ENCODE measurements around the gene PEX14.

Gene PEX14

DNA sequence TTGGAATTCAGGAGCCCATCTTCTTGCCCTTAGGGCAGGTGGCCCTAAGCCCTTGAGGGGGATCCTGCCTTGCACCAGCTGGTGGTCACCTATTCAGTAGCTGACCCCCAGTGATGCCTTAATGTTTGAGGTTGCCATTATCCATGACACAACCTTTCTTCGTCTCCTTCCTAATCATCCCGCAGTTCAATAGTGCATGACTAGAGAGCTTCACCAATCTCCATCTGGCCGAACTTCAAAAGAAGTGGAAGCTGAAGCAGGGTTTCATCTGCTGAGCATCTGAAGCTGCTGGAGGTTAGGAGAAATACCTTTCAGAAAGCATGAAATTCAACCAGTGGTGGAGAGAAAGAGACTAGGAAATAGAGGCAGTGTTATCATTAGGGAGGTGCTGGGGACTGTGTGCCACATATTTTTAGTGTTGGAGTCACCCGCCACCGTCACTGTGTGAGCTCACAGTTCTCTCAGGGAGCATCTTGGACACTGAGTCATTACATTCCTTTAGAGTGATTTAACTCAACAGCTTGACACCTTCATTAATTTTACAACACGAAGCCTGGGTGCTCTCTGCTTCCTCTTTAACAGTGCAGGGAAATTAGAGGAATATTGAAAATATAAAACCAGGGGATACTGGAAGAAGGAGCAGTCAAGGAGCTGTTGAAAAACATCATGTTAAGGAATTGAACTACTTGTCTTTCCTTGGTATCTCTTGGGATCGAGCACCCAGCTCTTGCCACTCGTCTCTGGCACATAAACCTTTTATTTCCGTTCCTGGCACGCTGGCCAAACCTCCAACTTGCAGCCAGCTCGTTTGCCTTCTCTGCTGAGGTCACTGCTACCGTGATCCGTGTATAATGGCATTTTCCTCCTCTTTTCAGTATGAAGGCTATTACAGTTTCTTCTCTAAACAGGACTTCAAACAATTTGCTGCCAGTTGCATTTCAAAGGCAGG, 53.6 kb downstream of the PEX14 start:
- Histone ChIP-seq H3K27me3 (ENCODE audit: control insufficient read depth in 2 of 2, insufficient read depth in 2 of 2, low read length in 2 of 2) (no peaks in the 10 kb centered on the region), H3K4me3 (ENCODE audit: low read length in 2 of 2) (no peak overlapping the region), H3K27ac (ENCODE audit: low read depth in 2 of 2, low read length in 2 of 2) (no peak overlapping the region), H3K36me3 (ENCODE audit: control insufficient read depth in 2 of 2, insufficient read depth in 2 of 2, low read length in 2 of 2) (peaks cover 0 to 2% of the 10 kb centered on the region in 2 donors), H3K4me1 (ENCODE audit: control insufficient read depth in 2 of 2, insufficient read depth in 2 of 2, low read length in 2 of 2) (no peaks in the 10 kb centered on the region), H3K9me3 (ENCODE audit: control insufficient read depth in 2 of 2, low read length in 2 of 2) (no peaks in the 10 kb centered on the region), H3K9ac (ENCODE audit: low read depth in 1 of 2, low read length in 2 of 2) (no peak overlapping the region)

DNA sequence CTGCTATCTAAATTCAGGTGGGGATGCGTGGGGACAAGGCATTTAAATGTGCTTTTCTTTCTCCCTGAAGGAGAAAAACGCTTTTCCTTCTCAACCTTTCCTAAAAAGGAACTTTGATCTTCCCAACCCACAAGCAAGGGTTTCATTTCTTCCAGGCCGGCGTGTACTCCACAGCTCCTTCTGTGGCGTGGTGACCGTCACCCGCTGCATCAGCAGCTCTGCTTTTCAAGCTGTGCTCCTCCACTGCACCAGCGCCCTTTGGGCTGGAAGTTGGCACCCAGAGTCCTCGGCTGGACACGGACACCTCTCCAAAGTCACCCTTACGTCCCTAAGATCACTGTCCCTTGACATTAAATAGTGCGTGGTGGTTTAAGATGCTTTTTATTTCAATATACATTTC, 54.3 kb downstream of the PEX14 start:
- Histone ChIP-seq H3K9me3 (ENCODE audit: control insufficient read depth in 2 of 2, low read length in 2 of 2) (no peaks in the 10 kb centered on the region), H3K27ac (ENCODE audit: low read depth in 2 of 2, low read length in 2 of 2) (no peak overlapping the region), H3K4me3 (ENCODE audit: low read length in 2 of 2) (no peak overlapping the region), H3K9ac (ENCODE audit: low read depth in 1 of 2, low read length in 2 of 2) (no peak overlapping the region), H3K27me3 (ENCODE audit: control insufficient read depth in 2 of 2, insufficient read depth in 2 of 2, low read length in 2 of 2) (no peaks in the 10 kb centered on the region), H3K36me3 (ENCODE audit: control insufficient read depth in 2 of 2, insufficient read depth in 2 of 2, low read length in 2 of 2) (peaks cover 0 to 2% of the 10 kb centered on the region in 2 donors), H3K4me1 (ENCODE audit: control insufficient read depth in 2 of 2, insufficient read depth in 2 of 2, low read length in 2 of 2) (no peaks in the 10 kb centered on the region)

- Histone ChIP-seq H3K9ac (ENCODE audit: low read depth in 1 of 2, low read length in 2 of 2) (no peak overlapping the region), H3K36me3 (ENCODE audit: control insufficient read depth in 2 of 2, insufficient read depth in 2 of 2, low read length in 2 of 2) (no peaks in the 10 kb centered on the region), H3K4me1 (ENCODE audit: control insufficient read depth in 2 of 2, insufficient read depth in 2 of 2, low read length in 2 of 2) (no peaks in the 10 kb centered on the region), H3K4me3 (ENCODE audit: low read length in 2 of 2) (no peak overlapping the region), H3K27me3 (ENCODE audit: control insufficient read depth in 2 of 2, insufficient read depth in 2 of 2, low read length in 2 of 2) (no peaks in the 10 kb centered on the region), H3K27ac (ENCODE audit: low read depth in 2 of 2, low read length in 2 of 2) (no peak overlapping the region), H3K9me3 (ENCODE audit: control insufficient read depth in 2 of 2, low read length in 2 of 2) (no peaks in the 10 kb centered on the region)
Measured at GRCh38 chr1:10529765-10530164, 55.0 kb downstream of the PEX14 start.

- no peak overlapping the region for H3K9ac ChIP-seq (ENCODE audit: low read depth in 1 of 2, low read length in 2 of 2)
- no peak overlapping the region for H3K4me3 ChIP-seq (ENCODE audit: low read length in 2 of 2)
- no peak overlapping the region for H3K27ac ChIP-seq (ENCODE audit: low read depth in 2 of 2, low read length in 2 of 2)
- no peaks in the 10 kb centered on the region for H3K36me3 ChIP-seq (ENCODE audit: control insufficient read depth in 2 of 2, insufficient read depth in 2 of 2, low read length in 2 of 2)
- H3K9me3 ChIP-seq (ENCODE audit: control insufficient read depth in 2 of 2, low read length in 2 of 2), result no peaks in the 10 kb centered on the region
- H3K4me1 ChIP-seq (ENCODE audit: control insufficient read depth in 2 of 2, insufficient read depth in 2 of 2, low read length in 2 of 2), result no peaks in the 10 kb centered on the region
- no peaks in the 10 kb centered on the region for H3K27me3 ChIP-seq (ENCODE audit: control insufficient read depth in 2 of 2, insufficient read depth in 2 of 2, low read length in 2 of 2)
Measured at GRCh38 chr1:10530281-10530740, 55.6 kb downstream of the PEX14 start.

DNA sequence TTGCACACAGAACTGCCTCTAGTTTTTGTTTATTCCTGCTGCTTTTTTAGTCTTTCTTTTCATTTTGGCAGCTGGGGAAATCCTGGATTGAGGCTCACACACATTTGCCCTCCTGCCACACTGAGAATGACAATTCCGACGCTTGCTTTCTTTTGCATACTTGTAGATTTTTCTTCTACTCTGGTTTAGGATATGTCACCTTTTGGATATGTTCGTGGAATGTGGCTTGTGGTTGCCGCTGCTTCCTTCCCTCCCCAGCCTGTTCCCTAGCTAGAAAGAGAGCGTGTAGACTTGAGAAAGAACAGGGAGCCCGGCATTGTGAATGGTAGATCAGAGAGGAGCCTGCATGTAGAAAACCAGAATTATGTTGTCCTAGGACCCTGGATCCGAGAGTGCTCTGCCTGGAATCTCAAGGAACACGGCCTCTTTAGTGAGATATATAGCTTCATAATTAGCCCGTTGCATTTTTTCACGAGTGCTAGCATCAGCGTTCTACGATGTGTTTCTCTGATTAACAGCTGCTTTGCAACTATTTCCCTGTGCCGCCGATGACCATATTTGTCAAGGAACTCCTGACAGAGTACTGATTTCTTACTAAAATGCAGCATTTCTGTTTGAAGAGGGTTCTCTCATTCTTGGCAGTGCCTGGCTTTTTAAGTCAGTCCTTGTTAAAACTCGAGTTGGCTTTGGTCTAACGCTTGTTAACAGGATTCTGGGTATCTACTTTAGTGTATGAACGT, 56.2 kb downstream of the PEX14 start:
- H3K27ac ChIP-seq (ENCODE audit: low read depth in 2 of 2, low read length in 2 of 2), result no peak overlapping the region
- no peaks in the 10 kb centered on the region for H3K4me1 ChIP-seq (ENCODE audit: control insufficient read depth in 2 of 2, insufficient read depth in 2 of 2, low read length in 2 of 2)
- no peaks in the 10 kb centered on the region for H3K36me3 ChIP-seq (ENCODE audit: control insufficient read depth in 2 of 2, insufficient read depth in 2 of 2, low read length in 2 of 2)
- H3K4me3 ChIP-seq (ENCODE audit: low read length in 2 of 2), result no peak overlapping the region
- H3K27me3 ChIP-seq (ENCODE audit: control insufficient read depth in 2 of 2, insufficient read depth in 2 of 2, low read length in 2 of 2), result no peaks in the 10 kb centered on the region
- no peaks in the 10 kb centered on the region for H3K9me3 ChIP-seq (ENCODE audit: control insufficient read depth in 2 of 2, low read length in 2 of 2)
- H3K9ac ChIP-seq (ENCODE audit: low read depth in 1 of 2, low read length in 2 of 2), result no peak overlapping the region

DNA sequence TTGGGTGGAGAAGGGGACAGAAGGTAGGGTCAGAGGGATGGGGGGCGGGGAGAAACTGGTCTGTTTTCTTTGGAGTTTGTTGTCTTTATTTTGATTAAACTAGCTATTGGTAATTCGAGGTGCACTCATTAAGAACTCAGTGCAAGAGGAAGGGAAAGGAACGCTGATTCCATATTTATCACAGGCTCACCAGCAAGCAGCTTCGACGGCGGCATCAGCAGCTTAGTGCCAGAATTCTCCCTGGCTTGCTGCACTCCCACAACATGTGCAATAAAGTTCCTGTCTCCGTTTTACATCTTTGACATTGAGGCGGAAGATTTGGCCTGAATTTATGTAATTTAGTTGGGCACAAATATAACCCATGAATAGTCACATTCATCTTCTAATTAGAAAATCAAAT, 57.6 kb downstream of the PEX14 start:
- Histone ChIP-seq H3K4me1 (ENCODE audit: control insufficient read depth in 2 of 2, insufficient read depth in 2 of 2, low read length in 2 of 2) (no peaks in the 10 kb centered on the region), H3K9me3 (ENCODE audit: control insufficient read depth in 2 of 2, low read length in 2 of 2) (no peaks in the 10 kb centered on the region), H3K27ac (ENCODE audit: low read depth in 2 of 2, low read length in 2 of 2) (no peak overlapping the region), H3K27me3 (ENCODE audit: control insufficient read depth in 2 of 2, insufficient read depth in 2 of 2, low read length in 2 of 2) (no peaks in the 10 kb centered on the region), H3K4me3 (ENCODE audit: low read length in 2 of 2) (no peak overlapping the region), H3K9ac (ENCODE audit: low read depth in 1 of 2, low read length in 2 of 2) (no peak overlapping the region), H3K36me3 (ENCODE audit: control insufficient read depth in 2 of 2, insufficient read depth in 2 of 2, low read length in 2 of 2) (peaks cover 4% of the 10 kb centered on the region in 2 donors)

- no peaks in the 10 kb centered on the region for H3K27me3 ChIP-seq (ENCODE audit: control insufficient read depth in 2 of 2, insufficient read depth in 2 of 2, low read length in 2 of 2)
- H3K36me3 ChIP-seq (ENCODE audit: control insufficient read depth in 2 of 2, insufficient read depth in 2 of 2, low read length in 2 of 2), result peaks cover 4% of the 10 kb centered on the region in 2 donors
- H3K27ac ChIP-seq (ENCODE audit: low read depth in 2 of 2, low read length in 2 of 2), result no peak overlapping the region
- no peak overlapping the region for H3K9ac ChIP-seq (ENCODE audit: low read depth in 1 of 2, low read length in 2 of 2)
- no peaks in the 10 kb centered on the region for H3K4me1 ChIP-seq (ENCODE audit: control insufficient read depth in 2 of 2, insufficient read depth in 2 of 2, low read length in 2 of 2)
- no peak overlapping the region for H3K4me3 ChIP-seq (ENCODE audit: low read length in 2 of 2)
- no peaks in the 10 kb centered on the region for H3K9me3 ChIP-seq (ENCODE audit: control insufficient read depth in 2 of 2, low read length in 2 of 2)
Measured at GRCh38 chr1:10534519-10534918, 59.8 kb downstream of the PEX14 start.

DNA sequence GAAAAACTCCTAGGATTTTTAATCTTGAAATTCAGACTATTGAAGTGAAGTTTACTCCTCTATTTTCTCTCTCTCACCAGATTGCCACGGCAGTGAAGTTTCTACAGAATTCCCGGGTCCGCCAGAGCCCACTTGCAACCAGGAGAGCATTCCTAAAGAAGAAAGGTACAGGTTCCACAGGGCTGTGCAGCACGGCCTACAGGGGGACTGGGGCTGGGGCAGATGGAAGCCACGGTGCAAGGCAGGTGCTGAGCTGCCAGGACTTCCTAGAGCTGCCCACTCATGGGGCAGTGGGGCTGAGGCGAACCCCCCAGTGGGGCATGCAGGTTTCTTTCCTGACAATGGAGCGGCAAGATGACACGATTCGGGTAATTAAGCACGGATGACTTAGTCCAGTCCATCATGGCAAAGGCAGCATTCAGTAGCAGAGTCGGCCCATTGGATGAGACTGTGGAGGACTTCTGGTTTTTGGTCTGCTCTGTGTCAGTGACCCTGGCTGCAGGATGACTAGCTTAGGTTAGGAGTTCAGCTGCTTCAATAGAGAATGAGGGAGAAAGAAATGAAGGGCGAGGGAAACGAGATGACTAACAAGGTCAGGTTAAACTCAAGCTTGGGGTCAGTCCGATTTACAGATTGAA, 61.5 kb downstream of the PEX14 start:
- Histone ChIP-seq H3K4me1 (ENCODE audit: control insufficient read depth in 2 of 2, insufficient read depth in 2 of 2, low read length in 2 of 2) (no peaks in the 10 kb centered on the region), H3K27ac (ENCODE audit: low read depth in 2 of 2, low read length in 2 of 2) (no peak overlapping the region), H3K9ac (ENCODE audit: low read depth in 1 of 2, low read length in 2 of 2) (no peak overlapping the region), H3K4me3 (ENCODE audit: low read length in 2 of 2) (no peak overlapping the region), H3K36me3 (ENCODE audit: control insufficient read depth in 2 of 2, insufficient read depth in 2 of 2, low read length in 2 of 2) (peaks cover 4 to 8% of the 10 kb centered on the region in 2 donors), H3K27me3 (ENCODE audit: control insufficient read depth in 2 of 2, insufficient read depth in 2 of 2, low read length in 2 of 2) (no peaks in the 10 kb centered on the region), H3K9me3 (ENCODE audit: control insufficient read depth in 2 of 2, low read length in 2 of 2) (no peaks in the 10 kb centered on the region)

- Histone ChIP-seq H3K27me3 (ENCODE audit: control insufficient read depth in 2 of 2, insufficient read depth in 2 of 2, low read length in 2 of 2) (no peaks in the 10 kb centered on the region), H3K9me3 (ENCODE audit: control insufficient read depth in 2 of 2, low read length in 2 of 2) (no peaks in the 10 kb centered on the region), H3K27ac (ENCODE audit: low read depth in 2 of 2, low read length in 2 of 2) (no peak overlapping the region), H3K4me1 (ENCODE audit: control insufficient read depth in 2 of 2, insufficient read depth in 2 of 2, low read length in 2 of 2) (no peaks in the 10 kb centered on the region), H3K36me3 (ENCODE audit: control insufficient read depth in 2 of 2, insufficient read depth in 2 of 2, low read length in 2 of 2) (peaks cover 10 to 13% of the 10 kb centered on the region in 2 donors), H3K9ac (ENCODE audit: low read depth in 1 of 2, low read length in 2 of 2) (no peak overlapping the region), H3K4me3 (ENCODE audit: low read length in 2 of 2) (no peak overlapping the region)
Measured at GRCh38 chr1:10537082-10537766, 62.5 kb downstream of the PEX14 start.
